Fibroblast of skin of right quadriceps (primary cell): Measurements from ENCODE around the gene TMPRSS9.

Source experiments
- DNase-seq: peaks from one replicate; pipeline ENCODE4 v3.0.0-alpha.2; 2013

TMPRSS9 gene

GRCh38 chr19:2329501-2329916, 30.6 kb upstream of the TMPRSS9 start:
- DNase-seq: no peak

- DNase-seq: no peak
Measured at GRCh38 chr19:2330255-2330631, 29.8 kb upstream of the TMPRSS9 start.

DNA sequence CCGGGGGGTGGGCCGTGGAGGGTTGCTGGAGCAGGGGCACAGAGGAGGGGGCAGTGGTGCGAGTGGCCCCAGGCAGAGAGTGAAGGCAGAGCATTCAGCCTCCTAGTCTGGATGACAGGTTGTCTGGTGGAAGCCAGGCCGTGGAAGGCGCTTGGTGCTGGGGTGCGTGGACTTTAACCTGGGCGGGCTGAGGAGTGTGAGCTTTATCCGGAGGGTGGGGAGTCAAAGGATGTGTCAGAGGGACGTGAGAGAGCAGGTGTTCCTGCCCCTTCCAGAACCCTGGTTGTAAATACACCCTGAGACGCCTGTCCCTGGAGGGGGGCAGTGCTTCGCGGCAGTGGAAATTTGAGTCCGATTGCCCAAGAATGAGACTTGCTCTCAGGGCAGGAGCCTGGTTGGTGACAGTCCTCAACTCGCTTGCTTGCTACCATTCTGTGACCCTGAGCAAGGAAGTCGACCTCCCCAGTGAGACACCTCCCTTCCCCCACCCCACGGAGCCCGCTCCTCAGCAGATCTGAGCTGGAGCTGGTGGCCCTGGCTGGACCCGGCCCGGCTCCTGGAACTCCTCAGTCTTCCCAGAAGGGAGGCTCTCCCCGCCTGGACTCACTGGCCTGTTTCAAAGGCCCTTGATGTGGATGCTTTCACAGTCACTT, 29.3 kb upstream of the TMPRSS9 start:
- DNase-seq: no peak

GRCh38 chr19:2331601-2332246, 28.3 kb upstream of the TMPRSS9 start:
- no peak for DNase-seq

GRCh38 chr19:2332341-2333026, 27.6 kb upstream of the TMPRSS9 start:
- DNase-seq: peak; percentile 10

- no peak for DNase-seq
Measured at GRCh38 chr19:2333027-2333806, 26.8 kb upstream of the TMPRSS9 start.

DNA sequence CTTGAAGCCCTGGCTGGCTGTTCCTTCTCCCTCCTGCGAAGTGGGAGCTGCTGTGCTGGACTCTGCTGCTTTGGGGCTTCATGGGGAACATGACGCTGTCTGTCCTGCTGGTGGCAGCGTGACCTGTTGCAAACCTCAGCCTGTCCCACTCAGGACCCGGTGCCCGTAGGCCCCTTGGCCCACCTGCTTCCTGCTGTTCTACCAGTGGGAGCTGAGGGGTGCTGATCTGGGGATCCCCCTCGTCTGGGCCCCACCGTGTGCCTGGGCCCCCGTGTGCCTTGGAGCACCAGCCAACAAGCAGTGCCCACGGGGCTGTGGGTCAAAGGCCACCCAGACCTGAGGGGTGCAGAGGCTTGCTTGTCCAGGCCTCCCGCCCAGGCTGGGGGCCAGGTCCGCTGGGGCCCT, 26.3 kb upstream of the TMPRSS9 start:
- no peak for DNase-seq

GRCh38 chr19:2334426-2334825, 25.6 kb upstream of the TMPRSS9 start:
- DNase-seq: no peak

GRCh38 chr19:2334986-2335846, 24.8 kb upstream of the TMPRSS9 start:
- no peak for DNase-seq

DNA sequence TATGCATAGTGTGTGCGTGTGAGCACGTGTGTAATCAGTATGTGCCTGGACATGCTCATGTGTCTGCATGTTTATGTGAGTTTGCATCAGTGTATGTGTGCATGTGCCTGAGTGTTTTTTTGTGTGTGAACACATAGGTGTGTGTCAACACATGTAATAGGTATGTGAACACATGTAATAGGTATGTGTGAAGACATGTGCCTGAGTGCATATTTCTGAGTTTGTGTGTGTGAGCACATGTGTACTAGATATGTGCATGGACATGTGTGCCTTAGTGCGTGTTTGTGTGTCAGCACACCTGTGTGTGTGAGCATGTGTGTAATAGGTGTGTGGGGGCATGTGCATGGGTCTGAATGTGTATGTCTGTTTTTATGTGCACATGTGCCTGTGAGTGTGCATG, 24.2 kb upstream of the TMPRSS9 start:
- DNase-seq: no peak

GRCh38 chr19:2336528-2337328, 23.3 kb upstream of the TMPRSS9 start:
- DNase-seq: no peak

DNA sequence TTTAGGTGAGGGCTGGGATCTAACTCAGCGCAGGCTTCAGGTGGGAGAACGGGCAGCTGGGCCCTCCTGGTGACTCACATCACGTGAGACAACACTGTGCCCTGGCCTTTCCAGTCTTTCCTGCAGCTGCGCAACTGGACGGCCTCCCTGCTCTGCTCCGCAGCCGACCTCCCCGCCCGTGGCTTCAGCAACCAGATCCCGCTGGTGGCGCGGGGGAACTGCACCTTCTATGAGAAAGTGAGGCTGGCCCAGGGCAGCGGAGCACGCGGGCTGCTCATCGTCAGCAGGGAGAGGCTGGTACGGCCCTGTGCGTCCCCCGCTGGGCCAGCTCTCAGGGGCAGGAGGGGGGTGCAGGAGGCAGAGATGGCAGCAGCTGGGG, 22.7 kb upstream of the TMPRSS9 start:
- DNase-seq: peak; percentile 39

DNA sequence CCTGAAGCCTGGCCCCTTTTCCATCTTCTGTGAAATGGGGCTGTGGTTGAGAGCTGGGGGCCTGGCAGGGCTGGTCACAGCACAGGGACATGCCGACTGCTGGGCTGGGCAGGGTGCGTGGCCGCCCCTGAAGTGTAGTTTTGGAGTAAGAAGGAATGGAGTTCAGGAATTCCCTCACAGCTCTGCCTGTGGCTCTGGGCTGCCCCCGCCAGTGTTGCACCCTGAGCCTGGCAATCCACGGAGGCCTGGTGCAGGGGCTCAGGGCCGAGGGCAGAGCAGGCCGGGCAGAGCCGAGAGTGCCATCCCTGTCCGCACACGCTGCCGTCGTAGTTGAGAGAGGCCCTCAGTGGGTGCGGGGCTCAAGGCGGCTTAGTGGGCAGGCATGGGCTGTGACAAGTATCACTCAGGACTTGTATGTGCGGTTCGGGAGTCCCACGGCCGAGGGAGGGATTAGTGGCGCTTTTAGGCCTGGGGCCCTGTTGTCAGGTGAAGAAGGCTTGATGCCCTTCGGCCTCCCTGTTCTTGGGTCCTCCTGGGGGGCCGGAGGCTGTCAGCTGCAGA, 21.9 kb upstream of the TMPRSS9 start:
- DNase-seq: no peak

DNA sequence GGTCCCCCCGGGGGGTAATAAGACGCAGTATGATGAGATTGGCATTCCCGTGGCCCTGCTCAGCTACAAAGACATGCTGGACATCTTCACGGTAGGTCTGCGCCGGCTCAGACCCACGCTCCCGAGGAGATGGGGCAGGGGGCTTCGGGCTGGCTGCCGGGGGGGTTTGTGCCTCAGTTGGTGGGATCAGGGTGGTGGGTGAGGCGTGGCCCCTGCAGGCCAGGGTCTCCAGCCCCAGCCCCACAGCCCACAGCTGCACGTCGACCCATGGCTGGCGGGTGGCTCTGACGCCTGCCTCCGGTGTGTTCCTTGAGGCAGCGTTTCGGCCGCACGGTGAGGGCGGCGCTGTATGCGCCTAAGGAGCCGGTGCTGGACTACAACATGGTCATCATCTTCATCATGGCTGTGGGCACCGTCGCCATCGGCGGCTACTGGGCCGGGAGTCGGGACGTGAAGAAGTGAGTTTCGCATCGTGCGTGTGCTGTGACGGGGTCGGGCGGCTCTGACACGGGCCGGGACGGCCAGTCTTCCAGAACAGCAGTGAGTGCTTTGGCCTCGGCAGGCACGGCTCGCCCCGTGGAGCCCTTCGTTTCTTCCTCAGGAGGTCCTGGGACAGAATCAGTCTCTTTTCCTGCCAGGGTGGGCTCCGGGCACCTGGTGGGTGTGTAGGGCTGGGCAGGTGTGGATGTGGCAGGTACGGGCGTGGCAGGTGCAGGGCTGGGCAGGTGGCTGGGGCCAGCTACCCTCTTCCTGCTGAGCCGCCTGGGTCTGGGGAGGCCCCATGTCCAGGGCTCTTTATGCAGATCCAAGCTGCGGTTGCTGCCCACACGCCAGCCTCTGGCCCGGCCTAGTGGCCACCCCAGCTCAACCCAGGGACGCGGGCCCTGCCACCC, 21.1 kb upstream of the TMPRSS9 start:
- no peak for DNase-seq

GRCh38 chr19:2339644-2340310, 20.3 kb upstream of the TMPRSS9 start:
- DNase-seq: no peak

GRCh38 chr19:2340496-2341243, 19.4 kb upstream of the TMPRSS9 start:
- no peak for DNase-seq

- no peak for DNase-seq
Measured at GRCh38 chr19:2341244-2341751, 18.8 kb upstream of the TMPRSS9 start.

DNA sequence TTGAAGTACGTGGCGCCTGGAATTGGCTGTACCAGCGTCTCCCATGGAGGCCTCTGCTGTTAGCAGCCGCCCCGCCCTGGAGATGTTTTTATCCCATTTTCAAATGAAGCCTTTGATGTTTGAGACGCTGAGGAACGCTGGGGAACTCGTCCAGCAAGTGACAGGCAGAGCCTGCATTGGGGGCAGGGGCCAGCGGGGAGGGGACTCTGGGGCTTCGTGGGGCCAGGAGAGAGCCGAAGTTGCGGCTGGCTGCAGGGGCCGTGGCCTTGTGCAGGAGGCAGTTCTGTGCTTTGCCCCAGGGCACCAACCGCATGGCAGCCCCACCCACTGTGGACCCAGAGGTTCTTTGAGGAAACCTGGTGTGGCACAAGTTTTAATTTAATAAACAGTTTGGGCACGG, 18.1 kb upstream of the TMPRSS9 start:
- DNase-seq: no peak
